HEK293 (cell line): Measurements from ENCODE around the gene MTA1.

Source experiments
- KLF8 ChIP-seq: fragments of 450-650 bp; formaldehyde crosslinking; IDR thresholded peaks from 2 replicates; pipeline ENCODE4 v1.5.1; 2016; ENCODE audit warnings: missing biosample characterization, missing genetic modification characterization
- KLF9 ChIP-seq: fragments of 450-650 bp; formaldehyde crosslinking; IDR thresholded peaks from 2 replicates; pipeline ENCODE4 v1.5.1; 2016; ENCODE audit warnings: missing biosample characterization, missing genetic modification characterization, low read depth
- TF ChIP-seq, protein P1 (sequence below): fragments of 450-650 bp; formaldehyde crosslinking; optimal IDR thresholded peaks from 2 replicates; pipeline ENCODE3; 2016; ENCODE audit warnings: missing biosample characterization, mild to moderate bottlenecking, missing genetic modification characterization
- TF ChIP-seq, protein P2 (sequence below): fragments of 450-650 bp; formaldehyde crosslinking; IDR thresholded peaks from 2 replicates; pipeline ENCODE4 v1.5.1; 2016; ENCODE audit warnings: missing biosample characterization, missing genetic modification characterization

DNA sequence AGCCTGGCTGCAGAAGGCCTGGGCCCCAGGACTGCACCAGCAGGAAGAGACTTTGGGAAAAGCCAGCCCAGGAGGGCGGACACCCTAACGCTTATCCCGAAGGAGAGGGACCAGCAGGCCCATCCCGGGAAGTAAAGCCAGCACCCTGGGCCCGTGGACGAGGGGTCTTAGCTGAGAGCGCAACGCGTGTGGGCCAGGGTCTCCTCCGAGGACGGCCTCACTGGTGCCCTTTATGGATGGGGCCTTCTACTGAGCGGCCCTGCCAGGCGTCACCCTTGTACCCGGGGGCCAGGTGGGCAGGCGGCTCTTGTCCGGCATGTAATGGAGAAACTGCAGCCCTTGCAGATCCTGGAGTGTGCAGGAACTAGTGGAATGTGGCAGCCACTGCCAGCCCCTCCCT is 85.5 kb downstream of the MTA1 start:
- TF ChIP-seq KLF8, result no peak
- no peak for TF ChIP-seq KLF9 (tag by site-specific recombination)
- TF ChIP-seq, protein P1, sequence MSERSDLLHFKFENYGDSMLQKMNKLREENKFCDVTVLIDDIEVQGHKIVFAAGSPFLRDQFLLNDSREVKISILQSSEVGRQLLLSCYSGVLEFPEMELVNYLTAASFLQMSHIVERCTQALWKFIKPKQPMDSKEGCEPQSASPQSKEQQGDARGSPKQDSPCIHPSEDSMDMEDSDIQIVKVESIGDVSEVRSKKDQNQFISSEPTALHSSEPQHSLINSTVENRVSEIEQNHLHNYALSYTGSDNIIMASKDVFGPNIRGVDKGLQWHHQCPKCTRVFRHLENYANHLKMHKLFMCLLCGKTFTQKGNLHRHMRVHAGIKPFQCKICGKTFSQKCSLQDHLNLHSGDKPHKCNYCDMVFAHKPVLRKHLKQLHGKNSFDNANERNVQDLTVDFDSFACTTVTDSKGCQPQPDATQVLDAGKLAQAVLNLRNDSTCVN (tag by site-specific recombination), result no peak
- TF ChIP-seq, protein P2, sequence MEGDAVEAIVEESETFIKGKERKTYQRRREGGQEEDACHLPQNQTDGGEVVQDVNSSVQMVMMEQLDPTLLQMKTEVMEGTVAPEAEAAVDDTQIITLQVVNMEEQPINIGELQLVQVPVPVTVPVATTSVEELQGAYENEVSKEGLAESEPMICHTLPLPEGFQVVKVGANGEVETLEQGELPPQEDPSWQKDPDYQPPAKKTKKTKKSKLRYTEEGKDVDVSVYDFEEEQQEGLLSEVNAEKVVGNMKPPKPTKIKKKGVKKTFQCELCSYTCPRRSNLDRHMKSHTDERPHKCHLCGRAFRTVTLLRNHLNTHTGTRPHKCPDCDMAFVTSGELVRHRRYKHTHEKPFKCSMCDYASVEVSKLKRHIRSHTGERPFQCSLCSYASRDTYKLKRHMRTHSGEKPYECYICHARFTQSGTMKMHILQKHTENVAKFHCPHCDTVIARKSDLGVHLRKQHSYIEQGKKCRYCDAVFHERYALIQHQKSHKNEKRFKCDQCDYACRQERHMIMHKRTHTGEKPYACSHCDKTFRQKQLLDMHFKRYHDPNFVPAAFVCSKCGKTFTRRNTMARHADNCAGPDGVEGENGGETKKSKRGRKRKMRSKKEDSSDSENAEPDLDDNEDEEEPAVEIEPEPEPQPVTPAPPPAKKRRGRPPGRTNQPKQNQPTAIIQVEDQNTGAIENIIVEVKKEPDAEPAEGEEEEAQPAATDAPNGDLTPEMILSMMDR (tag by site-specific recombination), result no peak
